IMR-90 (cell line): Measurements from ENCODE around the gene GALP. TPM values are rescaled to one million over a fixed set of nuclear protein-coding genes. Genes with fewer than 3 reads are reported as not detected.

Source experiments
- ATAC-seq: fragments of 200-7000 bp; cut with Tn5 transposase; 2 replicates; pipeline ENCODE4 v1.9.1; 2020; ENCODE audit warnings: low read depth, mild to moderate bottlenecking, moderate library complexity
- BruUV-seq: library from RNA; stranded (reverse); fragments of 400-500 nt; replicated peaks from 2 replicates; lab custom pipeline; 2021; lab: Mats Ljungman, UMichigan
- CTCF ChIA-PET: fragments of 300-600 bp; formaldehyde crosslinking; extraction: SDS; loops from one replicate; lab custom pipeline; 2021; ENCODE audit warnings: antibody characterized with exemption; lab: Yijun Ruan, JAX
- POLR2A ChIA-PET: fragments of 300-600 bp; sonication (Branson Sonifier 250); formaldehyde crosslinking; loops from one replicate; lab custom pipeline; 2022; ENCODE audit warnings: antibody characterized with exemption; ENCODE audit not compliant: unreplicated experiment; lab: Charles Lee
- DNase-seq: peaks from one replicate; pipeline ENCODE4 v3.0.0; 2013
- H2AFZ ChIP-seq: replicated peaks from 2 replicates; pipeline ENCODE3; 2013; ENCODE audit warnings: low read length, mild to moderate bottlenecking; ENCODE audit not compliant: poor library complexity
- H2AK5ac ChIP-seq: 2 replicates; pipeline ENCODE4 v1.6.1; 2013; ENCODE audit warnings: low read depth, low read length, inconsistent platforms
- H2AK9ac ChIP-seq: replicated peaks from 2 replicates; pipeline ENCODE3; 2013; ENCODE audit warnings: mild to moderate bottlenecking, low read depth, low read length, moderate library complexity; ENCODE audit not compliant: poor library complexity
- H2BK120ac ChIP-seq: 2 replicates; pipeline ENCODE4 v1.6.1; 2013; ENCODE audit warnings: low read depth, low read length, inconsistent platforms
- H2BK15ac ChIP-seq: 3 replicates; pipeline ENCODE4 v1.6.1; 2013; ENCODE audit warnings: low read depth, low read length, inconsistent platforms
- H2BK20ac ChIP-seq: 2 replicates; pipeline ENCODE4 v1.6.1; 2013; ENCODE audit warnings: low read depth, mild to moderate bottlenecking, inconsistent platforms, low read length, moderate library complexity
- H2BK5ac ChIP-seq: 2 replicates; pipeline ENCODE4 v1.6.1; 2013; ENCODE audit warnings: mild to moderate bottlenecking, low read depth, low read length, inconsistent platforms; ENCODE audit not compliant: poor library complexity, severe bottlenecking
- H3K14ac ChIP-seq: replicated peaks from 2 replicates; pipeline ENCODE4 v1.6.1; 2013; ENCODE audit warnings: low read depth, low read length, inconsistent platforms
- H3K18ac ChIP-seq: 2 replicates; pipeline ENCODE4 v1.6.1; 2013; ENCODE audit warnings: low read depth, low read length, control low read depth
- H3K23ac ChIP-seq: 2 replicates; pipeline ENCODE4 v1.6.1; 2013; ENCODE audit warnings: low read depth, low read length, inconsistent platforms
- H3K27ac ChIP-seq: 2 replicates; pipeline ENCODE4 v1.5.1; 2013; ENCODE audit warnings: mild to moderate bottlenecking, control low read depth, low read length; ENCODE audit not compliant: insufficient read depth
- H3K27me3 ChIP-seq: 2 replicates; pipeline ENCODE4 v1.6.1; 2013; ENCODE audit warnings: low read length; ENCODE audit not compliant: control insufficient read depth, insufficient read depth
- H3K36me3 ChIP-seq: 2 replicates; pipeline ENCODE4 v1.6.1; 2013; ENCODE audit warnings: low read length, mixed read lengths; ENCODE audit not compliant: control insufficient read depth, insufficient read depth
- H3K4ac ChIP-seq: 2 replicates; pipeline ENCODE4 v1.6.1; 2013; ENCODE audit warnings: low read depth, low read length, inconsistent platforms
- H3K4me1 ChIP-seq: 2 replicates; pipeline ENCODE4 v1.6.1; 2013; ENCODE audit warnings: low read length, mixed read lengths; ENCODE audit not compliant: control insufficient read depth, insufficient read depth
- H3K4me2 ChIP-seq: 2 replicates; pipeline ENCODE4 v1.6.1; 2013; ENCODE audit warnings: low read depth, mild to moderate bottlenecking, control low read depth, low read length, moderate library complexity
- H3K4me3 ChIP-seq: 2 replicates; pipeline ENCODE4 v1.5.1; 2013; ENCODE audit warnings: low read depth, mild to moderate bottlenecking, control low read depth, low read length, moderate library complexity; ENCODE audit not compliant: insufficient read depth
- H3K56ac ChIP-seq: 2 replicates; pipeline ENCODE4 v1.6.1; 2013; ENCODE audit warnings: low read length, inconsistent platforms; ENCODE audit not compliant: insufficient read depth; ENCODE audit errors: extremely low read depth
- H3K79me1 ChIP-seq, 2 experiments: 2 replicates each; pipeline ENCODE4 v1.6.1; 2013; ENCODE audit warnings: low read length in 2 of 2, inconsistent platforms in 1 of 2, low read depth in 1 of 2
- H3K9ac ChIP-seq: 2 replicates; pipeline ENCODE4 v1.6.1; 2013; ENCODE audit warnings: low read depth, low read length, control low read depth
- H3K9me1 ChIP-seq: 2 replicates; pipeline ENCODE4 v1.6.1; 2013; ENCODE audit warnings: low read length, inconsistent platforms; ENCODE audit not compliant: insufficient read depth
- H3K9me3 ChIP-seq: 2 replicates; pipeline ENCODE4 v1.6.1; 2013; ENCODE audit warnings: low read length; ENCODE audit not compliant: control insufficient read depth, insufficient read depth
- H4K20me1 ChIP-seq: 2 replicates; pipeline ENCODE4 v1.6.1; 2013; ENCODE audit warnings: low read length, inconsistent platforms; ENCODE audit not compliant: insufficient read depth
- H4K5ac ChIP-seq: 2 replicates; pipeline ENCODE4 v1.6.1; 2013; ENCODE audit warnings: mild to moderate bottlenecking, low read depth, low read length, control low read depth
- H4K8ac ChIP-seq, 2 experiments: 2 replicates each; pipeline ENCODE4 v1.6.1; 2013; ENCODE audit warnings: low read depth in 2 of 2, low read length in 2 of 2, control low read depth in 1 of 2, inconsistent platforms in 1 of 2
- H4K91ac ChIP-seq: 2 replicates; pipeline ENCODE4 v1.6.1; 2013; ENCODE audit warnings: low read depth, low read length, inconsistent platforms; ENCODE audit not compliant: insufficient read depth
- BHLHE40 ChIP-seq: fragments of 150-350 bp; IDR thresholded peaks from 2 replicates; pipeline ENCODE4 v1.6.1; 2016; ENCODE audit warnings: mild to moderate bottlenecking, low read depth, low read length
- CEBPB ChIP-seq: IDR thresholded peaks from 2 replicates; pipeline ENCODE4 v1.6.1; 2012; ENCODE audit warnings: low read depth, low read length, improper control_type of control experiment
- CHD1 ChIP-seq: IDR thresholded peaks from 2 replicates; pipeline ENCODE4 v1.6.1; 2012; ENCODE audit warnings: low read depth, low read length, improper control_type of control experiment
- CTCF ChIP-seq: conservative IDR thresholded peaks from 2 replicates; pipeline ENCODE4 v1.5.1; 2012; ENCODE audit warnings: mild to moderate bottlenecking, low read depth, low read length, improper control_type of control experiment
- ELK1 ChIP-seq: fragments of 150-350 bp; IDR thresholded peaks from 2 replicates; pipeline ENCODE4 v1.6.1; 2016; ENCODE audit warnings: low read depth, mild to moderate bottlenecking, low read length, moderate library complexity, borderline replicate concordance
- FOS ChIP-seq: fragments of 150-350 bp; IDR thresholded peaks from 2 replicates; pipeline ENCODE4 v1.6.1; 2016; ENCODE audit warnings: low read depth, low read length
- MAFK ChIP-seq: IDR thresholded peaks from 2 replicates; pipeline ENCODE4 v1.6.1; 2012; ENCODE audit warnings: low read depth, low read length, improper control_type of control experiment
- MAZ ChIP-seq: IDR thresholded peaks from 2 replicates; pipeline ENCODE4 v1.6.1; 2012; ENCODE audit warnings: low read depth, mild to moderate bottlenecking, low read length, improper control_type of control experiment, moderate library complexity, borderline replicate concordance
- MXI1 ChIP-seq: IDR thresholded peaks from 2 replicates; pipeline ENCODE4 v1.6.1; 2012; ENCODE audit warnings: low read depth, mild to moderate bottlenecking, low read length, moderate library complexity, borderline replicate concordance
- NFE2L2 ChIP-seq: fragments of 150-350 bp; IDR thresholded peaks from 2 replicates; pipeline ENCODE4 v1.6.1; 2016; ENCODE audit warnings: low read depth, mild to moderate bottlenecking, low read length
- POLR2A ChIP-seq: IDR thresholded peaks from 2 replicates; pipeline ENCODE4 v1.6.1; 2012; ENCODE audit warnings: mild to moderate bottlenecking, low read depth, low read length
- RAD21 ChIP-seq: IDR thresholded peaks from 2 replicates; pipeline ENCODE4 v1.6.1; 2012; ENCODE audit warnings: low read length, improper control_type of control experiment
- RCOR1 ChIP-seq: IDR thresholded peaks from 2 replicates; pipeline ENCODE4 v1.6.1; 2012; ENCODE audit warnings: mild to moderate bottlenecking, low read length, improper control_type of control experiment; ENCODE audit not compliant: insufficient replicate concordance
- RFX5 ChIP-seq: IDR thresholded peaks from 2 replicates; pipeline ENCODE4 v1.8.0; 2012; ENCODE audit warnings: low read depth, mild to moderate bottlenecking, low read length, moderate library complexity
- SMC3 ChIP-seq: fragments of 150-350 bp; IDR thresholded peaks from 2 replicates; pipeline ENCODE4 v1.6.1; 2016; ENCODE audit warnings: low read depth, mild to moderate bottlenecking, antibody characterized with exemption, low read length, moderate library complexity
- USF2 ChIP-seq: fragments of 150-350 bp; IDR thresholded peaks from 2 replicates; pipeline ENCODE4 v1.6.1; 2017; ENCODE audit warnings: mild to moderate bottlenecking, antibody characterized with exemption, low read length, low read depth
- WGBS, 2 experiments: methylation state at CpG; one replicate each; pipeline versions ENCODE4 v1.1.5 to v1.1.7; 2013; ENCODE audit warnings: missing lambda C conversion rate in 2 of 2; ENCODE audit not compliant: insufficient read length in 1 of 2; ENCODE audit errors: extremely low coverage in 2 of 2; 5-methylcytosine and 5-hydroxymethylcytosine counted together
- dilution Hi-C: fragments of 300-500 bp; cut with HindIII; formaldehyde crosslinking; loops from one replicate; pipeline ENCODE4 v1.14.3; 2018; ENCODE audit warnings: low sequenced_read_pairs; ENCODE audit not compliant: unreplicated experiment
- in situ Hi-C: fragments of 300-500 bp; cut with MboI; formaldehyde crosslinking; loops from 3 replicates; pipeline ENCODE4 v1.14.3; 2019; ENCODE audit warnings: low sequenced_read_pairs, inconsistent platforms, mixed read lengths
- intact Hi-C: fragments of 100-400 bp; cut with micrococcal nuclease; formaldehyde crosslinking; loops from 2 replicates; pipeline ENCODE4 v1.10.0; 2022
- polyA plus RNA-seq, 3 experiments: library from polyadenylated mRNA; depleted of rRNA; stranded (reverse); fragments of >200 nt; gene quantifications; 2 replicates each; pipeline ENCODE4 v1.2.3, GENCODE V29; 2012; ENCODE audit warnings: low replicate concordance in 1 of 3
- total RNA-seq: library from RNA; depleted of rRNA; stranded (reverse); fragments of >200 nt; gene quantifications from 2 replicates; pipeline ENCODE4 v1.2.3, GENCODE V29; 2012

Gene GALP
- total and polyA plus RNA-seq, 2 of the 4 experiments (the other 2 are of a cell fraction) = not detected

- H2BK15ac ChIP-seq = no peak overlapping the region
- no peak overlapping the region for H4K91ac ChIP-seq
- no peak overlapping the region for H2BK20ac ChIP-seq
- H2AK9ac ChIP-seq = no peak overlapping the region
- dilution Hi-C loops = no loop called here
- POLR2A ChIA-PET = no interaction called here
- H3K14ac ChIP-seq = no peak overlapping the region
- H2AFZ ChIP-seq = no peak overlapping the region
- WGBS, 2 experiments = 90% methylated on average over 5 of the region's 11 CpGs; no CpG with 5 or more reads in 1 of the 2 experiments
- no peak overlapping the region for H3K27ac ChIP-seq
- H2BK5ac ChIP-seq = no peak overlapping the region
- H3K9me3 ChIP-seq = no peaks in the 10 kb centered on the region
- peaks cover 6% of the 10 kb centered on the region; the same call in 1 of the 2 replicates for H3K9me1 ChIP-seq
- no peak overlapping the region for H3K9ac ChIP-seq
- BruUV-seq = no TSS peak
- no peaks in the 10 kb centered on the region for H3K27me3 ChIP-seq
- ATAC-seq (no peak), DNase-seq (no peak)
- H4K5ac ChIP-seq = no peak overlapping the region
- peaks cover 5% of the 10 kb centered on the region; the same call in 1 of the 2 replicates for H3K4me1 ChIP-seq
- H3K23ac ChIP-seq = no peak overlapping the region
- intact Hi-C loops = no loop called here
- H3K4me3 ChIP-seq = no peak overlapping the region
- H2BK120ac ChIP-seq = no peak overlapping the region
- H2AK5ac ChIP-seq = no peak overlapping the region
- in situ Hi-C loops = no loop called here
- no peak overlapping the region for H3K4ac ChIP-seq
- no peak overlapping the region for H3K56ac ChIP-seq
- peaks cover 14 to 17% of the 10 kb centered on the region in 2 experiments for H3K79me1 ChIP-seq
- H3K36me3 ChIP-seq = peaks cover 40% of the 10 kb centered on the region
- no peak overlapping the region for H4K8ac ChIP-seq
- H3K18ac ChIP-seq = no peak overlapping the region
- H3K4me2 ChIP-seq = no peak overlapping the region
- CTCF ChIA-PET = no interaction called here
- TF ChIP-seq MAZ (no peak), RAD21 (no peak), SMC3 (no peak), BHLHE40 (no peak), CEBPB (no peak), RFX5 (no peak), FOS (no peak), POLR2A (no peak), CTCF (no peak), MXI1 (no peak), USF2 (no peak), NFE2L2 (no peak), ELK1 (no peak), MAFK (no peak), RCOR1 (no peak), CHD1 (no peak)
- peaks cover 19% of the 10 kb centered on the region for H4K20me1 ChIP-seq
These were observed 19.0 kb upstream of the GALP start for GRCh38 chr19:56156768-56157167.
